Gastrocnemius medialis (tissue), 4 donors: ENCODE data around the gene MXI1.

ENCODE experiments used
- POLR2A ChIP-seq, 2 donors: fragments of 450-650 bp; IDR thresholded peaks; one replicate each; pipeline ENCODE4 v1.6.1; 2017; ENCODE audit warnings: antibody characterized with exemption in 2 of 2, mild to moderate bottlenecking in 2 of 2, moderate library complexity in 2 of 2
- TF ChIP-seq, protein P1 (sequence below), 5 experiments: fragments of 450-650 bp in 3 of 5; fragments of 200-600 bp in 2 of 5; sonication (generic) in 2 of 5; IDR thresholded peaks in 4 of 5; conservative IDR thresholded peaks in 1 of 5; 1 replicate in 4 of 5; 2 replicates in 1 of 5; pipeline ENCODE4 v1.5.1; 2016 to 2019; ENCODE audit warnings: antibody characterized with exemption in 5 of 5, mild to moderate bottlenecking in 3 of 5, moderate library complexity in 3 of 5

- no peak for TF ChIP-seq POLR2A (IDR thresholded peaks at IDR 0.05)
- TF ChIP-seq, protein P1, sequence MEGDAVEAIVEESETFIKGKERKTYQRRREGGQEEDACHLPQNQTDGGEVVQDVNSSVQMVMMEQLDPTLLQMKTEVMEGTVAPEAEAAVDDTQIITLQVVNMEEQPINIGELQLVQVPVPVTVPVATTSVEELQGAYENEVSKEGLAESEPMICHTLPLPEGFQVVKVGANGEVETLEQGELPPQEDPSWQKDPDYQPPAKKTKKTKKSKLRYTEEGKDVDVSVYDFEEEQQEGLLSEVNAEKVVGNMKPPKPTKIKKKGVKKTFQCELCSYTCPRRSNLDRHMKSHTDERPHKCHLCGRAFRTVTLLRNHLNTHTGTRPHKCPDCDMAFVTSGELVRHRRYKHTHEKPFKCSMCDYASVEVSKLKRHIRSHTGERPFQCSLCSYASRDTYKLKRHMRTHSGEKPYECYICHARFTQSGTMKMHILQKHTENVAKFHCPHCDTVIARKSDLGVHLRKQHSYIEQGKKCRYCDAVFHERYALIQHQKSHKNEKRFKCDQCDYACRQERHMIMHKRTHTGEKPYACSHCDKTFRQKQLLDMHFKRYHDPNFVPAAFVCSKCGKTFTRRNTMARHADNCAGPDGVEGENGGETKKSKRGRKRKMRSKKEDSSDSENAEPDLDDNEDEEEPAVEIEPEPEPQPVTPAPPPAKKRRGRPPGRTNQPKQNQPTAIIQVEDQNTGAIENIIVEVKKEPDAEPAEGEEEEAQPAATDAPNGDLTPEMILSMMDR (IDR thresholded peaks at IDR 0.05 in 4 of 5, conservative IDR thresholded peaks at IDR 0.05 in 1 of 5): peak in 4 of 5 experiments; percentile 49 to 58 (median 52)
Observed at GRCh38 chr10:110305767-110306451, 98.5 kb downstream of the MXI1 start.
